GM23338 (cell line): ENCODE results near the gene EIF1B. TPM values are rescaled to one million over a fixed set of nuclear protein-coding genes. Genes with fewer than 3 reads are reported as not detected.

ENCODE experiments used
- ATAC-seq: fragments of 200-7000 bp; cut with Tn5 transposase; 3 replicates; pipeline ENCODE4 v1.9.1; 2020
- DNase-seq: peaks from one replicate; pipeline ENCODE4 v3.0.0-alpha.2; 2015; ENCODE audit warnings: low spot score
- H2AFZ ChIP-seq: fragments of 200-600 bp; sonication (generic); 2 replicates; pipeline ENCODE4 v1.8.0; 2016; ENCODE audit warnings: antibody characterized with exemption, mild to moderate bottlenecking, moderate library complexity
- H3F3A ChIP-seq: fragments of 200-600 bp; sonication (generic); replicated peaks from 2 replicates; pipeline ENCODE4 v1.8.0; 2017; ENCODE audit warnings: antibody characterized with exemption, mixed run types, low read depth
- H3K27ac ChIP-seq: fragments of 200-600 bp; sonication (generic); 2 replicates; pipeline ENCODE4 v1.6.1; 2016; ENCODE audit warnings: low read depth
- H3K27me3 ChIP-seq: fragments of 200-600 bp; sonication (generic); 2 replicates; pipeline ENCODE4 v1.8.0; 2016; ENCODE audit warnings: mild to moderate bottlenecking, mixed run types, moderate library complexity; ENCODE audit not compliant: insufficient read depth
- H3K36me3 ChIP-seq: fragments of 200-600 bp; sonication (generic); 2 replicates; pipeline ENCODE4 v1.8.0; 2016; ENCODE audit warnings: mild to moderate bottlenecking; ENCODE audit not compliant: insufficient read depth
- H3K4me1 ChIP-seq: fragments of 200-600 bp; sonication (generic); 2 replicates; pipeline ENCODE4 v1.8.0; 2016; ENCODE audit warnings: mild to moderate bottlenecking, moderate library complexity; ENCODE audit not compliant: insufficient read depth
- H3K4me2 ChIP-seq: fragments of 200-600 bp; sonication (generic); 2 replicates; pipeline ENCODE4 v1.7.1; 2017; ENCODE audit warnings: mixed run types
- H3K4me3 ChIP-seq: fragments of 200-600 bp; sonication (generic); 2 replicates; pipeline ENCODE4 v1.6.1; 2016; ENCODE audit warnings: mixed run types
- H3K79me2 ChIP-seq: fragments of 200-600 bp; sonication (generic); replicated peaks from 2 replicates; pipeline ENCODE4 v1.8.0; 2017; ENCODE audit warnings: mild to moderate bottlenecking; ENCODE audit not compliant: insufficient read depth
- H3K9me2 ChIP-seq: fragments of 200-600 bp; sonication (generic); 2 replicates; pipeline ENCODE4 v1.8.0; 2017; ENCODE audit not compliant: insufficient read depth
- H4K20me1 ChIP-seq: fragments of 200-600 bp; sonication (generic); replicated peaks from 2 replicates; pipeline ENCODE4 v1.8.0; 2017; ENCODE audit warnings: mild to moderate bottlenecking; ENCODE audit not compliant: insufficient read depth
- H3K27ac Mint-ChIP-seq: 2 replicates; pipeline ENCODE4 v1.8.0; 2020; ENCODE audit warnings: inconsistent platforms, mild to moderate bottlenecking, moderate library complexity, mixed read lengths
- H3K27me3 Mint-ChIP-seq: 3 replicates; pipeline ENCODE4 v1.8.0; 2022; ENCODE audit warnings: low read depth, mild to moderate bottlenecking, moderate library complexity, mixed read lengths, inconsistent platforms; ENCODE audit not compliant: insufficient read depth, poor library complexity
- H3K36me3 Mint-ChIP-seq: 3 replicates; pipeline ENCODE4 v1.8.0; 2021; ENCODE audit warnings: low read depth, mild to moderate bottlenecking, inconsistent platforms, moderate library complexity, mixed read lengths
- H3K4me1 Mint-ChIP-seq: 3 replicates; pipeline ENCODE4 v1.8.0; 2020; ENCODE audit warnings: mild to moderate bottlenecking, inconsistent platforms, mixed read lengths
- H3K4me3 Mint-ChIP-seq: 3 replicates; pipeline ENCODE4 v1.8.0; 2021; ENCODE audit warnings: moderate library complexity, mild to moderate bottlenecking, inconsistent platforms, mixed read lengths
- H3K9me3 Mint-ChIP-seq: 3 replicates; pipeline ENCODE4 v1.8.0; 2020; ENCODE audit warnings: moderate library complexity, mild to moderate bottlenecking, inconsistent platforms, mixed read lengths
- CREB1 ChIP-seq: fragments of 250-450 bp; sonication (Bioruptor Pico); IDR thresholded peaks from 2 replicates; pipeline ENCODE4 v1.5.0; 2020; ENCODE audit warnings: low read depth, mild to moderate bottlenecking, moderate library complexity
- ETS1 ChIP-seq: IDR thresholded peaks from 2 replicates; pipeline ENCODE4 v1.6.1; 2016; ENCODE audit warnings: antibody characterized with exemption
- EZH2 ChIP-seq: fragments of 200-600 bp; sonication (generic); IDR thresholded peaks from one replicate; pipeline ENCODE4 v1.8.0; 2017; ENCODE audit warnings: antibody characterized with exemption, mild to moderate bottlenecking, low read depth; ENCODE audit not compliant: unreplicated experiment
- EZH2phosphoT487 ChIP-seq: fragments of 200-600 bp; sonication (generic); IDR thresholded peaks from one replicate; pipeline ENCODE4 v1.8.1; 2018; ENCODE audit warnings: antibody characterized with exemption; ENCODE audit not compliant: unreplicated experiment
- NANOG ChIP-seq: IDR thresholded peaks from 2 replicates; pipeline ENCODE4 v1.6.1; 2016; ENCODE audit warnings: antibody characterized with exemption, borderline replicate concordance
- POLR2AphosphoS5 ChIP-seq: IDR thresholded peaks from 2 replicates; pipeline ENCODE4 v1.6.1; 2016; ENCODE audit warnings: antibody characterized with exemption, low read depth
- REST ChIP-seq: IDR thresholded peaks from one replicate; pipeline ENCODE4 v1.6.1; 2018; ENCODE audit warnings: antibody characterized with exemption; ENCODE audit not compliant: unreplicated experiment
- STAT1 ChIP-seq: IDR thresholded peaks from one replicate; pipeline ENCODE4 v1.6.1; 2016; ENCODE audit warnings: antibody characterized with exemption; ENCODE audit not compliant: unreplicated experiment
- ZNF114 ChIP-seq: fragments of 250-450 bp; sonication (Bioruptor Pico); IDR thresholded peaks from 2 replicates; pipeline ENCODE4 v1.5.0; 2020; ENCODE audit warnings: mild to moderate bottlenecking, moderate library complexity
- ZNF331 ChIP-seq: fragments of 250-450 bp; sonication (Bioruptor Pico); IDR thresholded peaks from 2 replicates; pipeline ENCODE4 v1.5.0; 2020; ENCODE audit warnings: low read depth, mild to moderate bottlenecking, moderate library complexity
- polyA plus RNA-seq: library from polyadenylated mRNA; unstranded; fragments of >200 nt; fragmentation: Nextera tagmentation; extraction: Ambion mirVana; gene quantifications from 2 replicates; pipeline ENCODE4 v1.2.1, GENCODE V29; 2016
- total RNA-seq: library from RNA; depleted of rRNA; stranded (reverse); fragments of >200 nt; shearing (Covaris generic); gene quantifications from 2 replicates; pipeline ENCODE4 v1.2.3, GENCODE V29; 2014
- TF ChIP-seq, protein P1 (sequence below), 2 experiments: fragments of 200-600 bp in 1 of 2; sonication (generic) in 1 of 2; conservative IDR thresholded peaks; 2 replicates each; pipeline versions ENCODE4 v1.5.1 to v1.6.1; 2016 to 2017; ENCODE audit warnings: antibody characterized with exemption in 2 of 2, low read depth in 2 of 2, mild to moderate bottlenecking in 2 of 2, moderate library complexity in 1 of 2

Gene EIF1B
- total and polyA plus RNA-seq, 2 experiments from 2014 or later = 24.4 to 229 TPM

GRCh38 chr3:40333852-40334251, 24.3 kb downstream of the EIF1B start (continued):
- no peak for TF ChIP-seq EZH2

DNA sequence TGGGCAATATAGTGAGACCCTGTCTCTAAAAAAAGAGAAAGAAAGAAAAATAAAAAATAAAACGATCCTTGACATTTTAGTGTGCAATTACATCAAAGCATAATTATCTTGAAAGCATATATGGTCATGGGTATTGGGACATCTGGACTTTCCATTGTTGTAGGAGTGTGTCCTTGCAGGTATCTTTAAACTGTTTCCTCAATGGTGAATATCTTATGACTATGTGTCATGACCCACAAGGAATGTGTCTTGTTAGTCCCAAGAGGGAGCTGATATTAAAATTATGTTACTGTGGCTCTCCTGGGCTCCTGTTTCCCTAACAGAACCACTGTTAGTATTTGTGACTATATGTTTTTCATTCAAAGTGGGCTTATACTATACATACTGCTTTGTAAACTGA, 26.6 kb downstream of the EIF1B start:
- H3K4me3 ChIP-seq = no peak overlapping the region
- no peaks in the 10 kb centered on the region for H3K36me3 ChIP-seq
- no peak for DNase-seq
- no peak overlapping the region for H3K4me2 ChIP-seq
- no peak for ATAC-seq
- no peaks in the 10 kb centered on the region for H3K27me3 ChIP-seq
- Mint-ChIP-seq H3K27me3 (no peaks in the 10 kb centered on the region), H3K36me3 (no peaks in the 10 kb centered on the region), H3K9me3 (no peaks in the 10 kb centered on the region), H3K27ac (no peak overlapping the region), H3K4me1 (no peaks in the 10 kb centered on the region; the same call in 2 of the 3 replicates), H3K4me3 (no peak overlapping the region)
- no peaks in the 10 kb centered on the region for H3F3A ChIP-seq
- TF ChIP-seq ZNF114 (CRISPR knock-in tag) (no peak), STAT1 (no peak), CREB1 (no peak), NANOG (no peak), EZH2 (no peak), POLR2AphosphoS5 (no peak)
- TF ChIP-seq, protein P1, sequence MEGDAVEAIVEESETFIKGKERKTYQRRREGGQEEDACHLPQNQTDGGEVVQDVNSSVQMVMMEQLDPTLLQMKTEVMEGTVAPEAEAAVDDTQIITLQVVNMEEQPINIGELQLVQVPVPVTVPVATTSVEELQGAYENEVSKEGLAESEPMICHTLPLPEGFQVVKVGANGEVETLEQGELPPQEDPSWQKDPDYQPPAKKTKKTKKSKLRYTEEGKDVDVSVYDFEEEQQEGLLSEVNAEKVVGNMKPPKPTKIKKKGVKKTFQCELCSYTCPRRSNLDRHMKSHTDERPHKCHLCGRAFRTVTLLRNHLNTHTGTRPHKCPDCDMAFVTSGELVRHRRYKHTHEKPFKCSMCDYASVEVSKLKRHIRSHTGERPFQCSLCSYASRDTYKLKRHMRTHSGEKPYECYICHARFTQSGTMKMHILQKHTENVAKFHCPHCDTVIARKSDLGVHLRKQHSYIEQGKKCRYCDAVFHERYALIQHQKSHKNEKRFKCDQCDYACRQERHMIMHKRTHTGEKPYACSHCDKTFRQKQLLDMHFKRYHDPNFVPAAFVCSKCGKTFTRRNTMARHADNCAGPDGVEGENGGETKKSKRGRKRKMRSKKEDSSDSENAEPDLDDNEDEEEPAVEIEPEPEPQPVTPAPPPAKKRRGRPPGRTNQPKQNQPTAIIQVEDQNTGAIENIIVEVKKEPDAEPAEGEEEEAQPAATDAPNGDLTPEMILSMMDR (conservative IDR thresholded peaks at IDR 0.05; ENCODE audit: low read depth in 2 of 2) = no peak
- no peak overlapping the region for H3K27ac ChIP-seq
- no peak overlapping the region for H2AFZ ChIP-seq
- no peaks in the 10 kb centered on the region for H4K20me1 ChIP-seq
- no peaks in the 10 kb centered on the region for H3K79me2 ChIP-seq
- peaks cover 13% of the 10 kb centered on the region; the same call in 1 of the 2 replicates for H3K9me2 ChIP-seq
- H3K4me1 ChIP-seq = no peaks in the 10 kb centered on the region

- H3K36me3 Mint-ChIP-seq = no peaks in the 10 kb centered on the region
- no peaks in the 10 kb centered on the region for H3K27me3 ChIP-seq
- no peak overlapping the region for H3K4me2 ChIP-seq
- DNase-seq (no peak), ATAC-seq (no peak)
- no peak overlapping the region for H3K4me3 Mint-ChIP-seq
- no peak overlapping the region for H3K4me3 ChIP-seq
- H3K79me2 ChIP-seq = no peaks in the 10 kb centered on the region
- no peaks in the 10 kb centered on the region for H3K4me1 ChIP-seq
- H4K20me1 ChIP-seq = no peaks in the 10 kb centered on the region
- no peak overlapping the region for H2AFZ ChIP-seq
- no peak overlapping the region for H3K27ac Mint-ChIP-seq
- H3K9me3 Mint-ChIP-seq = no peaks in the 10 kb centered on the region
- H3K4me1 Mint-ChIP-seq = no peaks in the 10 kb centered on the region; the same call in 2 of the 3 replicates
- no peaks in the 10 kb centered on the region for H3F3A ChIP-seq
- H3K27ac ChIP-seq = no peak overlapping the region
- H3K27me3 Mint-ChIP-seq = no peaks in the 10 kb centered on the region
- peaks cover 12% of the 10 kb centered on the region; the same call in 1 of the 2 replicates for H3K9me2 ChIP-seq
- no peaks in the 10 kb centered on the region for H3K36me3 ChIP-seq
- no peak for TF ChIP-seq STAT1
- no peak for TF ChIP-seq ZNF114 (CRISPR knock-in tag)
- TF ChIP-seq ETS1 = no peak
- TF ChIP-seq POLR2AphosphoS5 = no peak
- TF ChIP-seq, protein P1 (conservative IDR thresholded peaks at IDR 0.05; ENCODE audit: low read depth in 2 of 2) = no peak
- no peak for TF ChIP-seq EZH2
- TF ChIP-seq REST = no peak
- TF ChIP-seq ZNF331 (CRISPR knock-in tag) = no peak
- no peak for TF ChIP-seq EZH2phosphoT487
- TF ChIP-seq NANOG = no peak
Measured at GRCh38 chr3:40336511-40337135, 27.1 kb downstream of the EIF1B start.
